Astrocyte (in vitro differentiated cells and primary cell): ENCODE measurements around the gene KIAA0513.

Experiments
- EZH2 ChIP-seq: IDR thresholded peaks from 2 replicates; pipeline ENCODE4 v1.6.1; 2012; ENCODE audit warnings: mild to moderate bottlenecking, low read length, inconsistent platforms; ENCODE audit not compliant: insufficient read depth
- TF ChIP-seq, protein P1 (sequence below): IDR thresholded peaks from 2 replicates; pipeline ENCODE4 v1.5.1; 2011; ENCODE audit warnings: low read depth, mild to moderate bottlenecking, inconsistent platforms, low read length, moderate library complexity; ENCODE audit not compliant: insufficient read depth

DNA sequence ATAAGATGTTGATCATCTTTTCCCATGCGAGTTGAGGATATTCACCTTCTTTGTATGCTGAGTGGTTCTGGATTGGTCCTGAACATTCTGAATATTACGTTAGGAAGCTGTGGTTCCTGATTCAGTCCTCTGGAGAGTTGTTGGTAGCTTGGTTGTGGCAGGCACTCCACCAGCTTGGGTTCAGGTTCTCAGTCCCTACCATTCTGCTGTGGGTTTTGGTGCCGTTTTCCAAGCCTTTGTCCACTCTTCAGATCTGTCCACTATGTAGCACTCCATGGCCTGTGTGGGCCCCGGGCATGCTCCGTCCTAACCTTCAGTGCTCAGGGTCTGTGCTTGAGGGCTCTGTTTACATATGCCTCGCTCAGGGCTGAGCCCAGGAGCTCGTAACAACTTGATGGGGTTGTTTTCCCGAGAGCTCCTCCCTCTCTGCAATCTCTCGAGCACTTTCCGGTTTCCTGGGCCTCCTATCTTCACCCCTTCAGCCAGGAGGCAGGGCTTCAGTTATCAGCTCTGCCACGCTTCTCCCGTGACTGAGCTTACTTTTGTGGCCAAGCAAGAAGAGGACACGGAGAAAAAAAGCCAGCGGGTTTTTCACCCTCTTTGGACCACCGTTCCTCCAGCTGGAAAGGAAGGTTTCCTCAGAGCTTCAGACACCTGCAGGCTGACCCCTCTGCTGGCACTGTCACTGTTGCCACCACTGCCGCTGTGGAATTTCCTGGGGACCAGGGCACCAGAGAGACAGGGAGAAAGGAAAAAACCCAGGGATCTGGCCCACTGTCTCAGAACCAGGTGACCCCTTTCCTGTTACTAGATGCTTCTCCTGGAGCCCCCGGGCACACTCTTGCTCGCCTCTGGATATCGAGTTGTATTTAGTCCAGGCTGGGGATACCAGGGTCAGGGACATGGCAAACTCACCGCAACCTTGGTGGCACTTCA, 19.6 kb downstream of the KIAA0513 start:
- TF ChIP-seq, protein P1, sequence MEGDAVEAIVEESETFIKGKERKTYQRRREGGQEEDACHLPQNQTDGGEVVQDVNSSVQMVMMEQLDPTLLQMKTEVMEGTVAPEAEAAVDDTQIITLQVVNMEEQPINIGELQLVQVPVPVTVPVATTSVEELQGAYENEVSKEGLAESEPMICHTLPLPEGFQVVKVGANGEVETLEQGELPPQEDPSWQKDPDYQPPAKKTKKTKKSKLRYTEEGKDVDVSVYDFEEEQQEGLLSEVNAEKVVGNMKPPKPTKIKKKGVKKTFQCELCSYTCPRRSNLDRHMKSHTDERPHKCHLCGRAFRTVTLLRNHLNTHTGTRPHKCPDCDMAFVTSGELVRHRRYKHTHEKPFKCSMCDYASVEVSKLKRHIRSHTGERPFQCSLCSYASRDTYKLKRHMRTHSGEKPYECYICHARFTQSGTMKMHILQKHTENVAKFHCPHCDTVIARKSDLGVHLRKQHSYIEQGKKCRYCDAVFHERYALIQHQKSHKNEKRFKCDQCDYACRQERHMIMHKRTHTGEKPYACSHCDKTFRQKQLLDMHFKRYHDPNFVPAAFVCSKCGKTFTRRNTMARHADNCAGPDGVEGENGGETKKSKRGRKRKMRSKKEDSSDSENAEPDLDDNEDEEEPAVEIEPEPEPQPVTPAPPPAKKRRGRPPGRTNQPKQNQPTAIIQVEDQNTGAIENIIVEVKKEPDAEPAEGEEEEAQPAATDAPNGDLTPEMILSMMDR = no peak
- no peak for TF ChIP-seq EZH2
